CD4-positive, alpha-beta T cell (primary cell): ENCODE measurements around the gene BEND6. TPM values are rescaled to one million over a fixed set of nuclear protein-coding genes. Genes with fewer than 3 reads are reported as not detected.

Experiments
- ATAC-seq: fragments of 200-7000 bp; cut with Tn5 transposase; one replicate; pipeline ENCODE4 v1.10.0; 2022; ENCODE audit warnings: mild to moderate bottlenecking; ENCODE audit not compliant: poor library complexity
- CTCF ChIA-PET: fragments of 350-600 bp; sonication (Branson Sonifier 250); formaldehyde crosslinking; loops from one replicate; lab custom pipeline; 2021; ENCODE audit warnings: antibody characterized with exemption, inconsistent platforms; lab: Charles Lee
- POLR2A ChIA-PET: fragments of 350-600 bp; sonication (Branson Sonifier 250); formaldehyde crosslinking; loops from one replicate; lab custom pipeline; 2021; ENCODE audit warnings: antibody characterized with exemption, inconsistent platforms; lab: Charles Lee
- DNase-seq, 14 experiments: peaks; one replicate each; pipeline ENCODE4 v3.0.0-alpha.2; 2013 to 2020; ENCODE audit warnings: mixed read lengths in 2 of 14
- H3K27ac ChIP-seq, 2 donors: one replicate each; pipeline versions ENCODE4 v1.5.1 to v1.7.0; 2013; ENCODE audit warnings: low read length in 2 of 2, low read depth in 1 of 2, mild to moderate bottlenecking in 1 of 2
- H3K27me3 ChIP-seq, 2 experiments: 1 replicate in 1 of 2; 2 replicates in 1 of 2; pipeline versions ENCODE4 v1.6.1 to v1.7.0; 2013; ENCODE audit warnings: low read length in 2 of 2, control low read depth in 1 of 2, mild to moderate bottlenecking in 1 of 2, moderate library complexity in 1 of 2; ENCODE audit not compliant: insufficient read depth in 2 of 2, control insufficient read depth in 1 of 2
- H3K36me3 ChIP-seq: one replicate; pipeline ENCODE4 v1.6.1; 2013; ENCODE audit warnings: low read length, control low read depth; ENCODE audit not compliant: insufficient read depth
- H3K4me1 ChIP-seq: one replicate; pipeline ENCODE4 v1.6.1; 2013; ENCODE audit warnings: low read length, control low read depth; ENCODE audit not compliant: insufficient read depth
- H3K4me3 ChIP-seq: one replicate; pipeline ENCODE4 v1.5.1; 2013; ENCODE audit warnings: mild to moderate bottlenecking, low read length, moderate library complexity
- H3K9me3 ChIP-seq, 2 experiments: 1 replicate in 1 of 2; 2 replicates in 1 of 2; pipeline versions ENCODE4 v1.6.1 to v1.7.0; 2013; ENCODE audit warnings: low read length in 2 of 2, mild to moderate bottlenecking in 2 of 2, control low read depth in 1 of 2, moderate library complexity in 1 of 2; ENCODE audit not compliant: control insufficient read depth in 1 of 2, insufficient read depth in 1 of 2
- H3K27ac Mint-ChIP-seq: one replicate; pipeline ENCODE4 v1.8.0; 2020; ENCODE audit warnings: mixed read lengths
- H3K27me3 Mint-ChIP-seq: one replicate; pipeline ENCODE4 v1.8.0; 2021; ENCODE audit warnings: mixed read lengths
- H3K36me3 Mint-ChIP-seq: one replicate; pipeline ENCODE4 v1.8.0; 2021; ENCODE audit warnings: low read depth, mixed read lengths
- H3K4me1 Mint-ChIP-seq: one replicate; pipeline ENCODE4 v1.8.0; 2021; ENCODE audit warnings: low read depth, mixed read lengths
- H3K4me3 Mint-ChIP-seq: one replicate; pipeline ENCODE4 v1.8.0; 2020; ENCODE audit warnings: mild to moderate bottlenecking, mixed read lengths
- H3K9me3 Mint-ChIP-seq: one replicate; pipeline ENCODE4 v1.8.0; 2020; ENCODE audit warnings: mixed read lengths
- CTCF ChIP-seq: fragments of 200-600 bp; IDR thresholded peaks from one replicate; pipeline ENCODE4 v1.8.0; 2022; ENCODE audit warnings: antibody characterized with exemption, mild to moderate bottlenecking
- intact Hi-C, 2 experiments: fragments of 100-400 bp; cut with DNase I in 1 of 2; cut with micrococcal nuclease in 1 of 2; formaldehyde crosslinking; loops; one replicate each; pipeline versions ENCODE4 v1.15.1 to v1.9.0; 2023 to 2025; cut with DNase I, micrococcal nuclease
- total RNA-seq, 174 experiments: library from RNA in 2 of 174; stranded (reverse) in 2 of 174; gene quantifications; one replicate each; pipeline ENCODE4 v1.2.3 and lab custom pipeline; 2021 to 2026

BEND6 gene
- total RNA-seq, 2 experiments from 2014 or later = not detected

- no peaks in the 10 kb centered on the region for H3K36me3 ChIP-seq
- peaks cover 0 to 2% of the 10 kb centered on the region in 2 experiments for H3K27me3 ChIP-seq
- H3K27me3 Mint-ChIP-seq = peaks cover 25% of the 10 kb centered on the region
- no peak overlapping the region for H3K4me3 ChIP-seq
- no peak overlapping the region for H3K27ac ChIP-seq
- ChIA-PET POLR2A (interaction anchor here (0.6 kb wide), 1 partner anchor 169 kb away, joined by 3 read pairs; no protein-coding TSS in a partner anchor), CTCF (no interaction called here)
- no peaks in the 10 kb centered on the region for H3K36me3 Mint-ChIP-seq
- H3K9me3 ChIP-seq = peaks cover 0 to 4% of the 10 kb centered on the region in 2 experiments
- no peak for TF ChIP-seq CTCF
- no peak overlapping the region for H3K4me3 Mint-ChIP-seq
- no peaks in the 10 kb centered on the region for H3K4me1 Mint-ChIP-seq
- ATAC-seq (no peak), DNase-seq (no peak)
- H3K4me1 ChIP-seq = no peaks in the 10 kb centered on the region
- intact Hi-C loops = no loop called here
- no peak overlapping the region for H3K27ac Mint-ChIP-seq
- peaks cover 4% of the 10 kb centered on the region for H3K9me3 Mint-ChIP-seq
These were observed 20.0 kb upstream of the BEND6 start for GRCh38 chr6:56934876-56935275.

GRCh38 chr6:56936466-56936865, 18.4 kb upstream of the BEND6 start:
- CTCF ChIA-PET = interaction anchor here (0.6 kb wide), 1 partner anchor 49 kb away, joined by 3 read pairs; no protein-coding TSS in a partner anchor

GRCh38 chr6:56938649-56939191, 16.2 kb upstream of the BEND6 start:
- H3K4me3 Mint-ChIP-seq = no peak overlapping the region
- POLR2A ChIA-PET = no interaction called here
- no peaks in the 10 kb centered on the region for H3K4me1 Mint-ChIP-seq
- intact Hi-C loops = no loop called here
- no peak overlapping the region for H3K4me3 ChIP-seq
- no peaks in the 10 kb centered on the region for H3K36me3 ChIP-seq
- peaks cover 14 to 15% of the 10 kb centered on the region in 2 experiments for H3K9me3 ChIP-seq
- H3K27ac Mint-ChIP-seq = no peak overlapping the region
- H3K27me3 ChIP-seq = peaks cover 2 to 3% of the 10 kb centered on the region in 2 experiments
- peaks cover 5% of the 10 kb centered on the region for H3K27me3 Mint-ChIP-seq
- H3K9me3 Mint-ChIP-seq = peaks cover 11% of the 10 kb centered on the region
- H3K36me3 Mint-ChIP-seq = no peaks in the 10 kb centered on the region
- ATAC-seq (no peak), DNase-seq (no peak)
- H3K27ac ChIP-seq = no peak overlapping the region
- TF ChIP-seq CTCF = no peak
- CTCF ChIA-PET = interaction anchor here (0.6 kb wide), 1 partner anchor 22 kb away, joined by 3 read pairs; no protein-coding TSS in a partner anchor
- H3K4me1 ChIP-seq = no peaks in the 10 kb centered on the region

More at GRCh38 chr6:56936466-56936865, 18.4 kb upstream of the BEND6 start:
- Histone ChIP-seq H3K9me3 (peaks cover 9 to 10% of the 10 kb centered on the region in 2 experiments), H3K4me1 (no peaks in the 10 kb centered on the region), H3K36me3 (no peaks in the 10 kb centered on the region), H3K27ac (no peak overlapping the region), H3K4me3 (no peak overlapping the region), H3K27me3 (peaks cover 0 to 2% of the 10 kb centered on the region in 2 experiments)
- POLR2A ChIA-PET = no interaction called here
- intact Hi-C loops = no loop called here
- no peak overlapping the region for H3K4me3 Mint-ChIP-seq
- H3K36me3 Mint-ChIP-seq = no peaks in the 10 kb centered on the region
- DNase-seq (no peak), ATAC-seq (no peak)
- no peak for TF ChIP-seq CTCF
- no peak overlapping the region for H3K27ac Mint-ChIP-seq
- peaks cover 8% of the 10 kb centered on the region for H3K9me3 Mint-ChIP-seq
- H3K27me3 Mint-ChIP-seq = peaks cover 20% of the 10 kb centered on the region
- no peaks in the 10 kb centered on the region for H3K4me1 Mint-ChIP-seq
